Body of pancreas (tissue), 4 donors: Measurements from ENCODE around the gene ATG101. TPM values are rescaled to one million over a fixed set of nuclear protein-coding genes. Genes with fewer than 3 reads are reported as not detected.

Experiments used
- ATAC-seq: fragments of 150-250 bp; one replicate; pipeline ENCODE4 v1.9.1; 2016
- DNase-seq, 4 donors: peaks; one replicate each; pipeline ENCODE4 v3.0.0-alpha.2; 2019
- H3K27ac ChIP-seq, 4 donors: fragments of 200-600 bp; sonication (generic); 1 replicate in 3 of 4; 2 replicates in 1 of 4; pipeline versions ENCODE4 v1.5.1 to v1.6.1; 2016 to 2019; ENCODE audit warnings: mild to moderate bottlenecking in 1 of 4, mixed read lengths in 1 of 4, moderate library complexity in 1 of 4
- H3K27me3 ChIP-seq, 2 donors: fragments of 200-600 bp; sonication (generic); one replicate each; pipeline ENCODE4 v1.6.0; 2016; ENCODE audit warnings: mild to moderate bottlenecking in 1 of 2
- H3K36me3 ChIP-seq, 2 donors: fragments of 200-600 bp; sonication (generic); replicated peaks in 1 of 2; 2 replicates each; pipeline ENCODE4 v1.5.1; 2016; ENCODE audit warnings: low read depth in 2 of 2; ENCODE audit not compliant: insufficient read depth in 1 of 2
- H3K4me1 ChIP-seq: fragments of 200-600 bp; sonication (generic); one replicate; pipeline ENCODE4 v1.6.0; 2016
- H3K4me3 ChIP-seq, 2 donors: fragments of 200-600 bp; sonication (generic); 1 replicate in 1 of 2; 2 replicates in 1 of 2; pipeline ENCODE4 v1.5.1; 2016 to 2019
- H3K9me3 ChIP-seq, 3 donors: fragments of 200-600 bp; sonication (generic); 1 replicate in 2 of 3; 2 replicates in 1 of 3; pipeline ENCODE4 v1.5.1; 2016
- POLR2A ChIP-seq, 3 donors: fragments of 450-650 bp; IDR thresholded peaks; one replicate each; pipeline ENCODE4 v1.6.1; 2016; ENCODE audit warnings: antibody characterized with exemption in 3 of 3, mild to moderate bottlenecking in 2 of 3
- WGBS, 2 donors: methylation state at CpG; one replicate each; pipeline ENCODE4 v1.1.5; 2017; 5-methylcytosine and 5-hydroxymethylcytosine counted together
- intact Hi-C: fragments of 100-400 bp; cut with DNase I; formaldehyde crosslinking; loops from one replicate; pipeline ENCODE4 v1.15.1; 2023
- total RNA-seq, 2 donors: library from RNA; depleted of rRNA; stranded (reverse); fragments of >200 nt; gene quantifications; one replicate each; pipeline ENCODE4 v1.1.0, GENCODE V29; 2016
- TF ChIP-seq, protein P1 (sequence below), 7 experiments: fragments of 450-650 bp in 4 of 7; fragments of 200-600 bp in 3 of 7; sonication (generic) in 3 of 7; IDR thresholded peaks; one replicate each; pipeline ENCODE4 v1.5.1; 2016 to 2019; ENCODE audit warnings: antibody characterized with exemption in 7 of 7

ATG101 gene
- total RNA-seq, 2 donors from 2014 or later, result 25.7 to 25.9 TPM

DNA sequence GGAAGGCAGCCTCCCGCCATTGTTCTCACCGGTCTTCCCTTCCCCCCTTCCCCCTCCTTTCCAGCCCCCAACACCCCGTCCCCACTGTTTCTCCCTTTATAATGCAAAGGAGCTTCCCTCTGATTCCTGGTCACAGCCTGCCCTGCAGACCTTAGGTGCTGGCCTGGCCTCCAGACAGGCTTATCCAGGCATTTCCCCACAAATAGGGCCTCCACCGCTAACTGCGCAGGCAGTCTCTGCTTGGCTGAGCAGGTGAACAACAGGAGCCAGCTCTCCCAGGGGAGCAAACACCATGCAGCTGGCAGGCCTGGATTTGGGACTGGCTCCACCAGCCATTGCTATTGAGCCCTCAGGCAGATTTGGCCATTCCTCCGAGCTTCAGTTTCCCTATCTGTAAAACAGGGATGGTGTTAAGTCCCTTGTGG, 55.7 kb downstream of the ATG101 start:
- Histone ChIP-seq H3K4me1 (peaks cover 10% of the 10 kb centered on the region), H3K27me3 (no peaks in the 10 kb centered on the region), H3K9me3 (no peaks in the 10 kb centered on the region), H3K27ac (peak overlapping the region in 1 of 4 donors; percentile 14), H3K36me3 (no peaks in the 10 kb centered on the region), H3K4me3 (no peak overlapping the region)
- 77 to 79% methylated on average over 6 of the region's 6 CpGs for WGBS, 2 donors
- no peak for TF ChIP-seq POLR2A (IDR thresholded peaks at IDR 0.05)
- TF ChIP-seq, protein P1, sequence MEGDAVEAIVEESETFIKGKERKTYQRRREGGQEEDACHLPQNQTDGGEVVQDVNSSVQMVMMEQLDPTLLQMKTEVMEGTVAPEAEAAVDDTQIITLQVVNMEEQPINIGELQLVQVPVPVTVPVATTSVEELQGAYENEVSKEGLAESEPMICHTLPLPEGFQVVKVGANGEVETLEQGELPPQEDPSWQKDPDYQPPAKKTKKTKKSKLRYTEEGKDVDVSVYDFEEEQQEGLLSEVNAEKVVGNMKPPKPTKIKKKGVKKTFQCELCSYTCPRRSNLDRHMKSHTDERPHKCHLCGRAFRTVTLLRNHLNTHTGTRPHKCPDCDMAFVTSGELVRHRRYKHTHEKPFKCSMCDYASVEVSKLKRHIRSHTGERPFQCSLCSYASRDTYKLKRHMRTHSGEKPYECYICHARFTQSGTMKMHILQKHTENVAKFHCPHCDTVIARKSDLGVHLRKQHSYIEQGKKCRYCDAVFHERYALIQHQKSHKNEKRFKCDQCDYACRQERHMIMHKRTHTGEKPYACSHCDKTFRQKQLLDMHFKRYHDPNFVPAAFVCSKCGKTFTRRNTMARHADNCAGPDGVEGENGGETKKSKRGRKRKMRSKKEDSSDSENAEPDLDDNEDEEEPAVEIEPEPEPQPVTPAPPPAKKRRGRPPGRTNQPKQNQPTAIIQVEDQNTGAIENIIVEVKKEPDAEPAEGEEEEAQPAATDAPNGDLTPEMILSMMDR (IDR thresholded peaks at IDR 0.05), result no peak
- intact Hi-C loops, result no loop called here
- DNase-seq (no peak), ATAC-seq (no peak)

DNA sequence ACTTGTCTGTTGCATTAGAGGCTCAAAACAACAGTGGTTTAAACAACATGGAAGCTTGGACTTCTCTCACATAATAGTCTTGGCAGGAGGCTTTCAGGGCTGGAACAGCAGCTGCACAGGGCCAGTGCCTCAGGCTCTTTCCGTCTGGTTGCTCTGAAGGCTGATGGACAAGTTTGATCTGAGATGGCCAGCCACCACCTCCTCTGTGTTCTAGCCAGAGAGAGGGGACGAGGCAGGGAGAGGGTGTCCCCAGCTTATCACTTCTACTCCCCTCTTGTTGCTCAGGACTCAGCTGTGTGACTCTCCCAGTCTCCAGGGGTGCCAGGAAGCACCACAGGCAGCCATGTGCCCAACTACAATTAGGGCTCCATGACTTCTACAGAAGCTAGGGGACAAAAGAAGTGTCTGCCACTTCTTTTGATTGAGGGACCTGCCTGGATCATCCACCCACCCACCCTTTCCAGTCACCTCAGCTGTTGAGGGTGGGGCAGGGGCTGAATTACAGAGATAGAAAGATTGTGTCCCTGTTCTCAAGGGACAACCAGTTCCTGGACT, 56.3 kb downstream of the ATG101 start:
- TF ChIP-seq, protein P1 (IDR thresholded peaks at IDR 0.05), result no peak
- no peak for TF ChIP-seq POLR2A (IDR thresholded peaks at IDR 0.05)
- peak overlapping the region in 2 of 4 donors; percentile 12 to 14 for H3K27ac ChIP-seq
- 63 to 77% methylated on average over 2 of the region's 2 CpGs for WGBS, 2 donors
- DNase-seq, result no peak
- H3K36me3 ChIP-seq, result no peaks in the 10 kb centered on the region
- H3K4me3 ChIP-seq, result no peak overlapping the region
- no peaks in the 10 kb centered on the region for H3K27me3 ChIP-seq
- no peak for ATAC-seq
- H3K9me3 ChIP-seq, result no peaks in the 10 kb centered on the region
- H3K4me1 ChIP-seq, result peaks cover 7% of the 10 kb centered on the region
- intact Hi-C loops, result no loop called here

Other genes starting within 250 kb of the ATG101 start
- gene FIGNL2, start 221.3 kb upstream of the ATG101 start, total RNA-seq, result under 1 TPM; 0.33 to 0.52 TPM
- not detected for gene ANKRD33, start 181.9 kb upstream of the ATG101 start, total RNA-seq
- gene ACVRL1, start 162.5 kb upstream of the ATG101 start, total RNA-seq, result 10 to 100 TPM; 37.1 to 93.9 TPM
- 10 to 100 TPM; 19.8 to 21.8 TPM for gene ACVR1B, start 118.3 kb upstream of the ATG101 start, total RNA-seq
- 10 to 100 TPM in 1 of 2 donors, 1 to 10 TPM in 1; 7.0 to 19.4 TPM for gene TAMALIN, start 63.0 kb upstream of the ATG101 start, total RNA-seq
- gene NR4A1, start 18.5 kb upstream of the ATG101 start, total RNA-seq, result 100 to 1,000 TPM in 1 of 2 donors, 10 to 100 TPM in 1; 36.6 to 253 TPM
- gene SMIM41, start 9.7 kb downstream of the ATG101 start, total RNA-seq, result under 1 TPM; 0.26 to 0.66 TPM
- gene KRT80, start 122.0 kb downstream of the ATG101 start, total RNA-seq, result 10 to 100 TPM; 10.2 to 11.9 TPM
- 100 to 1,000 TPM in 1 of 2 donors, 10 to 100 TPM in 1; 69.2 to 196 TPM for gene KRT7, start 163.3 kb downstream of the ATG101 start, total RNA-seq
- gene KRT86, start 204.7 kb downstream of the ATG101 start, total RNA-seq, result 1 to 10 TPM; 1.8 to 8.6 TPM
- not detected for gene KRT81, start 221.6 kb downstream of the ATG101 start, total RNA-seq